Measurements from ENCODE around the gene SNAP47.

SNAP47 gene

DNA sequence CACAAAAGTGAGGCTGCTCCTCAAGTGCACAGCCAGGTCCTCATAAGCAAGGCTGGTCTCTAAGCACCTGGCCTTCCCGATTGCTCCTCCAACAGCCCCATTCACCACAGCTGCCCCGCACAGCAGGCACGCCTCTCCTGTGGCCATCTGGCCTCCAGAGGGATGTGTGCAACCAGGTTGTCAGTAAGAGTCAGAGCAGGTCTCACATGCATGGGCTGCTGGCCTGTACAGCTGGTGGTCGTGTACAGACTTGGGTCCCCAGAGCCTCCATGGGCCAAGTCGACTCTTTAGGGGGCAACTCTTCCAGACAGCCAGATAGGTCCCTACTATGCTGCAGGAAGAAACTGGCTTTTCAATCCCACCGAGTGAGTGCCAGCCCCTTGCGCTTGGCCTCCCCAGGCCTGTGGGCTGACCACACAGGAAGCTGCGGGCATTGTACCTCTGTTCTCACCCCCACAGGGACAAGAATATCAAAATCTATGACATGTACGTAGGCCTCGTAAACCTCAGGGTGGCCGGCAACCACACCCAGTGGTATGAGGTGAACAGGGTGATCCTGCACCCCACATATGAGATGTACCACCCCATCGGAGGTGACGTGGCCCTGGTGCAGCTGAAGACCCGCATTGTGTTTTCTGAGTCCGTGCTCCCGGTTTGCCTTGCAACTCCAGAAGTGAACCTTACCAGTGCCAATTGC is 81.7 kb downstream of the SNAP47 start:
- Histone ChIP-seq H2AFZ (ENCODE audit: insufficient read depth, low read length, poor library complexity) (no peak overlapping the region), H3K4me1 (ENCODE audit: control insufficient read depth in 1 of 2, insufficient read depth in 2 of 2, low read length in 2 of 2) (no peaks in the 10 kb centered on the region), H3K79me2 (ENCODE audit: control insufficient read depth, insufficient read depth, low read length, poor library complexity) (no peaks in the 10 kb centered on the region), H3K18ac (ENCODE audit: low read length) (no peak overlapping the region), H3K9ac (ENCODE audit: low read length) (no peak overlapping the region), H3K9me3 (ENCODE audit: insufficient read depth, low read depth, low read length) (peaks cover 28% of the 10 kb centered on the region), H3K36me3 (ENCODE audit: control insufficient read depth in 1 of 2, insufficient read depth in 2 of 2, low read length in 2 of 2) (no peaks in the 10 kb centered on the region), H3K23ac (ENCODE audit: low read length) (no peak overlapping the region), H2BK12ac (ENCODE audit: low read length) (no peak overlapping the region), H2BK120ac (ENCODE audit: insufficient read depth, low read length, poor library complexity) (no peak overlapping the region), H3K79me1 (ENCODE audit: low read length) (no peaks in the 10 kb centered on the region), H3K27ac (ENCODE audit: low read depth, low read length) (no peak overlapping the region), H3K14ac (ENCODE audit: low read length) (no peak overlapping the region), H2AK5ac (ENCODE audit: low read length) (no peak overlapping the region), H4K91ac (ENCODE audit: low read depth, low read length) (no peak overlapping the region), H2BK5ac (ENCODE audit: low read depth, low read length, poor library complexity) (no peak overlapping the region), H3K27me3 (ENCODE audit: insufficient read depth, low read length) (no peaks in the 10 kb centered on the region), H4K12ac (ENCODE audit: low read depth, low read length) (no peak overlapping the region), H3K4me3 (ENCODE audit: low read depth, low read length) (no peak overlapping the region), H3K4ac (ENCODE audit: low read depth, low read length) (no peak overlapping the region), H3K4me2 (ENCODE audit: low read length) (no peak overlapping the region), H4K8ac (ENCODE audit: low read depth, low read length) (no peak overlapping the region)
- no CpG with 5 or more reads among the region's 16 CpGs for WGBS (ENCODE audit: extremely low coverage, insufficient coverage, insufficient read length)
- DNase-seq: no peak

DNA sequence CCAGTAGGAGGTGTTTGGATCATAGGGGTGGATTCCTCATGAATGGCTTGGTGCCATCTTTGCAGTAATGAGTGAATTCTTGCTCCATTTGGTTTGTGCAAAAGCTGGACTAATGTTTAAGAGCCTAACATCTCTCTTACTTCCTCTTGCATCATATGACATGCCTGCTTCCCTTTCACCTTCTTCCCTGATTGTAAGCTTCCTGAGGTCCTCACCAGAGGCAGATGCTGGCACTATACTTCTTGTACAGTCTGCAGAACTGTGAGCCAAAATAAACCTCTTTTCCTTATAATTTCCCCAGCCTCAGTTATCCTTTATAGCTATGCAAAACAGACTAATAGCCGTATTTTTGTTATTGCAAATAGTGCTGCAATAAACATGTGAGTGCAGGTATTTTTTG is 88.3 kb downstream of the SNAP47 start:
- H3K18ac ChIP-seq (ENCODE audit: low read length): no peak overlapping the region
- H2AK5ac ChIP-seq (ENCODE audit: low read length): no peak overlapping the region
- no peak overlapping the region for H3K14ac ChIP-seq (ENCODE audit: low read length)
- no peak overlapping the region for H4K12ac ChIP-seq (ENCODE audit: low read depth, low read length)
- H3K79me1 ChIP-seq (ENCODE audit: low read length): no peaks in the 10 kb centered on the region
- no peak overlapping the region for H2AFZ ChIP-seq (ENCODE audit: insufficient read depth, low read length, poor library complexity)
- no peaks in the 10 kb centered on the region for H3K27me3 ChIP-seq (ENCODE audit: insufficient read depth, low read length)
- no peak overlapping the region for H2BK5ac ChIP-seq (ENCODE audit: low read depth, low read length, poor library complexity)
- no peak overlapping the region for H4K91ac ChIP-seq (ENCODE audit: low read depth, low read length)
- no CpG with 5 or more reads among the region's 1 CpG for WGBS (ENCODE audit: extremely low coverage, insufficient coverage, insufficient read length)
- no peak overlapping the region for H3K23ac ChIP-seq (ENCODE audit: low read length)
- no peaks in the 10 kb centered on the region for H3K4me1 ChIP-seq (ENCODE audit: control insufficient read depth in 1 of 2, insufficient read depth in 2 of 2, low read length in 2 of 2)
- H3K4me2 ChIP-seq (ENCODE audit: low read length): no peak overlapping the region
- H2BK12ac ChIP-seq (ENCODE audit: low read length): no peak overlapping the region
- H3K4me3 ChIP-seq (ENCODE audit: low read depth, low read length): no peak overlapping the region
- no peak overlapping the region for H3K9ac ChIP-seq (ENCODE audit: low read length)
- no peaks in the 10 kb centered on the region for H3K79me2 ChIP-seq (ENCODE audit: control insufficient read depth, insufficient read depth, low read length, poor library complexity)
- no peak overlapping the region for H3K27ac ChIP-seq (ENCODE audit: low read depth, low read length)
- no peaks in the 10 kb centered on the region for H3K36me3 ChIP-seq (ENCODE audit: control insufficient read depth in 1 of 2, insufficient read depth in 2 of 2, low read length in 2 of 2)
- peaks cover 3% of the 10 kb centered on the region for H3K9me3 ChIP-seq (ENCODE audit: insufficient read depth, low read depth, low read length)
- DNase-seq: no peak
- H4K8ac ChIP-seq (ENCODE audit: low read depth, low read length): no peak overlapping the region
- H2BK120ac ChIP-seq (ENCODE audit: insufficient read depth, low read length, poor library complexity): no peak overlapping the region
- no peak overlapping the region for H3K4ac ChIP-seq (ENCODE audit: low read depth, low read length)

DNA sequence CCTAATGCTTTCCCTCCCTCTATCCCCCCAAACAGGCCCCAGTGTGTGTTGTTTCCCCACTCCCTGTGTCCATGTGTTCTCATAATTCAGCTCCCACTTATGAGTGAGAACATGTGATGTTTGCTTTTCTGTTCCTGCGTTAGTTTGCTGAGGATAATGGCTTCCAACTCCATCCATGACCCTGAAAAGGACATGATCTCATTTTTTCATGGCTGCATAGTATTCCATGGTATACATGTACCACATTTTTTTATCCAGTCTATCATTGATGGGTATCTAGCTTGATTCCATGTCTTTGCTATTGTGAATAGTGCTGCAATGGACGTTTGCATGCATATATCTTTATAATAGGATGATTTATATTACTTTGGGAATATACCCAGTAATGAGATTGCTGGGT is 89.0 kb downstream of the SNAP47 start:
- Histone ChIP-seq H3K14ac (ENCODE audit: low read length) (no peak overlapping the region), H4K91ac (ENCODE audit: low read depth, low read length) (no peak overlapping the region), H2BK5ac (ENCODE audit: low read depth, low read length, poor library complexity) (no peak overlapping the region), H2BK120ac (ENCODE audit: insufficient read depth, low read length, poor library complexity) (no peak overlapping the region), H3K9me3 (ENCODE audit: insufficient read depth, low read depth, low read length) (peaks cover 4% of the 10 kb centered on the region), H4K8ac (ENCODE audit: low read depth, low read length) (no peak overlapping the region), H3K4me2 (ENCODE audit: low read length) (no peak overlapping the region), H3K27me3 (ENCODE audit: insufficient read depth, low read length) (no peaks in the 10 kb centered on the region), H3K23ac (ENCODE audit: low read length) (no peak overlapping the region), H3K4me1 (ENCODE audit: control insufficient read depth in 1 of 2, insufficient read depth in 2 of 2, low read length in 2 of 2) (no peaks in the 10 kb centered on the region), H3K79me1 (ENCODE audit: low read length) (no peaks in the 10 kb centered on the region), H4K12ac (ENCODE audit: low read depth, low read length) (no peak overlapping the region), H2AK5ac (ENCODE audit: low read length) (no peak overlapping the region), H3K27ac (ENCODE audit: low read depth, low read length) (no peak overlapping the region), H2AFZ (ENCODE audit: insufficient read depth, low read length, poor library complexity) (no peak overlapping the region), H3K4me3 (ENCODE audit: low read depth, low read length) (no peak overlapping the region), H2BK12ac (ENCODE audit: low read length) (no peak overlapping the region), H3K18ac (ENCODE audit: low read length) (no peak overlapping the region), H3K4ac (ENCODE audit: low read depth, low read length) (no peak overlapping the region), H3K79me2 (ENCODE audit: control insufficient read depth, insufficient read depth, low read length, poor library complexity) (no peaks in the 10 kb centered on the region), H3K36me3 (ENCODE audit: control insufficient read depth in 1 of 2, insufficient read depth in 2 of 2, low read length in 2 of 2) (no peaks in the 10 kb centered on the region), H3K9ac (ENCODE audit: low read length) (no peak overlapping the region)
- no CpG with 5 or more reads among the region's 2 CpGs for WGBS (ENCODE audit: extremely low coverage, insufficient coverage, insufficient read length)
- no peak for DNase-seq

DNA sequence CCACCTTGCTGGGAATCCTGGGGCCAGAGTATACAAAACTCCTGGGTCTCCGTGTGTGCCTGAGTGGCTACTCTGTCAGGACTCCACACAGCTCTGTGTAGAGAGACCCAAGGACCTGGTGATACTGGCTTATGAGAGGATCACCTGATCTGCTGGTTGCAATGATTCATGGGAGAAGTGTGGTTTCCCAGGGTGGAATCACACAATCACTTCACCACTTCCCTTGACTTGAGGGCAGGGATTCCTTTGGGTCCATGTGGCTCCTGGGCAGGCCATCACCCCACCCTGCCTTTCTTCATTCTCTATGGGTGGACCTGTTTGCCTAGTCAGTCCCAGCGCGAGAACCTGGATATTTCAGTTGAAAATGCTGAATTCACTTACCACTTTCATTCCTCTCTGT is 93.6 kb downstream of the SNAP47 start:
- no CpG with 5 or more reads among the region's 3 CpGs for WGBS (ENCODE audit: extremely low coverage, insufficient coverage, insufficient read length)
- Histone ChIP-seq H3K18ac (ENCODE audit: low read length) (no peak overlapping the region), H3K4ac (ENCODE audit: low read depth, low read length) (no peak overlapping the region), H3K4me3 (ENCODE audit: low read depth, low read length) (no peak overlapping the region), H3K27ac (ENCODE audit: low read depth, low read length) (no peak overlapping the region), H3K14ac (ENCODE audit: low read length) (no peak overlapping the region), H3K79me1 (ENCODE audit: low read length) (no peaks in the 10 kb centered on the region), H4K8ac (ENCODE audit: low read depth, low read length) (no peak overlapping the region), H3K9me3 (ENCODE audit: insufficient read depth, low read depth, low read length) (peaks cover 4% of the 10 kb centered on the region), H2AFZ (ENCODE audit: insufficient read depth, low read length, poor library complexity) (no peak overlapping the region), H2BK5ac (ENCODE audit: low read depth, low read length, poor library complexity) (no peak overlapping the region), H3K27me3 (ENCODE audit: insufficient read depth, low read length) (no peaks in the 10 kb centered on the region), H2AK5ac (ENCODE audit: low read length) (no peak overlapping the region), H2BK120ac (ENCODE audit: insufficient read depth, low read length, poor library complexity) (no peak overlapping the region), H3K36me3 (ENCODE audit: control insufficient read depth in 1 of 2, insufficient read depth in 2 of 2, low read length in 2 of 2) (no peaks in the 10 kb centered on the region), H3K4me2 (ENCODE audit: low read length) (no peak overlapping the region), H3K23ac (ENCODE audit: low read length) (no peak overlapping the region), H4K12ac (ENCODE audit: low read depth, low read length) (no peak overlapping the region), H3K79me2 (ENCODE audit: control insufficient read depth, insufficient read depth, low read length, poor library complexity) (no peaks in the 10 kb centered on the region), H4K91ac (ENCODE audit: low read depth, low read length) (no peak overlapping the region), H2BK12ac (ENCODE audit: low read length) (no peak overlapping the region), H3K9ac (ENCODE audit: low read length) (no peak overlapping the region), H3K4me1 (ENCODE audit: control insufficient read depth in 1 of 2, insufficient read depth in 2 of 2, low read length in 2 of 2) (no peaks in the 10 kb centered on the region)
- no peak for DNase-seq
